WTC11 (cell line): ENCODE data around the gene ZNF800. TPM values are rescaled to one million over a fixed set of nuclear protein-coding genes. Genes with fewer than 3 reads are reported as not detected.

ENCODE experiments used
- ATAC-seq: fragments of 200-7000 bp; cut with Tn5 transposase; 2 replicates; pipeline ENCODE4 v1.10.0; 2021; ENCODE audit warnings: mild to moderate bottlenecking, moderate library complexity
- CTCF ChIA-PET: fragments of 300-600 bp; sonication (Branson Sonifier 250); formaldehyde crosslinking; loops from one replicate; lab custom pipeline; 2021; ENCODE audit warnings: antibody characterized with exemption; lab: Charles Lee
- POLR2A ChIA-PET: fragments of 350-600 bp; sonication (Branson Sonifier 250); formaldehyde crosslinking; loops from one replicate; lab custom pipeline; 2021; ENCODE audit warnings: antibody characterized with exemption; lab: Charles Lee
- DNase-seq: peaks from one replicate; pipeline ENCODE4 v3.0.0; 2021; ENCODE audit warnings: low spot score
- H3K27ac Mint-ChIP-seq: 2 replicates; pipeline ENCODE4 v1.8.0; 2021; ENCODE audit warnings: mixed read lengths
- H3K27me3 Mint-ChIP-seq: 2 replicates; pipeline ENCODE4 v1.8.0; 2021; ENCODE audit warnings: low read depth, mild to moderate bottlenecking, moderate library complexity, mixed read lengths
- H3K36me3 Mint-ChIP-seq: 2 replicates; pipeline ENCODE4 v1.8.0; 2021; ENCODE audit warnings: mixed read lengths
- H3K4me1 Mint-ChIP-seq: 2 replicates; pipeline ENCODE4 v1.8.0; 2022; ENCODE audit warnings: mixed read lengths
- H3K4me3 Mint-ChIP-seq: 2 replicates; pipeline ENCODE4 v1.8.0; 2021; ENCODE audit warnings: mild to moderate bottlenecking, moderate library complexity, mixed read lengths
- H3K9me3 Mint-ChIP-seq: 2 replicates; pipeline ENCODE4 v1.8.0; 2021; ENCODE audit warnings: mixed read lengths
- ATF1 ChIP-seq: sonication (generic); formaldehyde crosslinking; IDR thresholded peaks from 2 replicates; pipeline ENCODE4 v1.8.1; 2023; ENCODE audit warnings: mild to moderate bottlenecking, moderate library complexity, missing genetic modification reagents
- CBFB ChIP-seq: sonication (generic); formaldehyde crosslinking; IDR thresholded peaks from 2 replicates; pipeline ENCODE4 v1.8.1; 2022; ENCODE audit warnings: mild to moderate bottlenecking, low read depth, missing genetic modification reagents
- E2F4 ChIP-seq: sonication (generic); formaldehyde crosslinking; IDR thresholded peaks from 2 replicates; pipeline ENCODE4 v1.8.1; 2022; ENCODE audit warnings: low read depth, mild to moderate bottlenecking, moderate library complexity, missing genetic modification reagents, borderline replicate concordance
- HMGA2 ChIP-seq: fragments of 250-450 bp; sonication (Bioruptor Pico); IDR thresholded peaks from 2 replicates; pipeline ENCODE4 v1.4.0; 2021; ENCODE audit warnings: mild to moderate bottlenecking, moderate library complexity
- IRF1 ChIP-seq: sonication (generic); formaldehyde crosslinking; IDR thresholded peaks from 2 replicates; pipeline ENCODE4 v1.8.0; 2023; ENCODE audit warnings: missing genetic modification reagents
- MYBL2 ChIP-seq: sonication (generic); formaldehyde crosslinking; IDR thresholded peaks from 2 replicates; pipeline ENCODE4 v1.8.1; 2023; ENCODE audit warnings: mild to moderate bottlenecking, moderate library complexity, missing genetic modification reagents
- NFE2L1 ChIP-seq: sonication (generic); formaldehyde crosslinking; IDR thresholded peaks from 2 replicates; pipeline ENCODE4 v1.8.1; 2023; ENCODE audit warnings: missing genetic modification reagents
- PRRX2 ChIP-seq: fragments of 250-450 bp; sonication (Bioruptor Pico); IDR thresholded peaks from 2 replicates; pipeline ENCODE4 v1.8.0; 2021; ENCODE audit warnings: mild to moderate bottlenecking
- TP53 ChIP-seq: sonication (generic); formaldehyde crosslinking; IDR thresholded peaks from 2 replicates; pipeline ENCODE4 v1.8.1; 2023; ENCODE audit warnings: mild to moderate bottlenecking, missing genetic modification reagents
- ZNF396 ChIP-seq: fragments of 250-450 bp; sonication (Bioruptor Pico); IDR thresholded peaks from 2 replicates; pipeline ENCODE4 v1.8.0; 2021; ENCODE audit warnings: mild to moderate bottlenecking, moderate library complexity, borderline replicate concordance
- ZNF425 ChIP-seq: fragments of 250-450 bp; sonication (Bioruptor Pico); conservative IDR thresholded peaks from 2 replicates; pipeline ENCODE4 v1.9.0; 2021; ENCODE audit warnings: mild to moderate bottlenecking
- ZNF532 ChIP-seq: fragments of 250-450 bp; sonication (Bioruptor Pico); IDR thresholded peaks from 2 replicates; pipeline ENCODE4 v1.9.0; 2021; ENCODE audit warnings: mild to moderate bottlenecking, borderline replicate concordance
- total RNA-seq: library from RNA; stranded (reverse); gene quantifications from 3 replicates; pipeline ENCODE4 v1.2.3, GENCODE V29; 2021
- TF ChIP-seq, protein P1 (sequence below): sonication (generic); formaldehyde crosslinking; IDR thresholded peaks from 2 replicates; pipeline ENCODE4 v1.8.1; 2022; ENCODE audit warnings: low read depth, missing genetic modification reagents, borderline replicate concordance

ZNF800 gene
- total RNA-seq, 1 experiment from 2014 or later: 5.7 TPM

DNA sequence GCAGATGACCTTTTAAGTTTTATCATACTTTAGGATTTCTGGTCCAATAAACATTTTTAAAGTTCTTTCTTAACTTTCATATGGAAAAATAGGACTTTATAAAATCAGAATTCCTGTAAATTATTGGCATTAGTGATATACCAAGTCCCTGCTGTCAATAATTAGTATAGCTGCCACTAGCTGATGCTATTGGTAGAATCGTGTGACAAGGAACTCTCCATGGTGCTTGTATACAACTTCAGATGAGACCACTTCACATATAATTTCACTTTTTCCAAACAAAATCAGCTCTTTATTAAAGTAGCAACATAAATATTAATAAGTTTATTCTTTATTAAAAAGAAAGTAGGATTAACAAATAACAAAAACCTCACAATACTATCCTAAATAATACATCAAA is 49.9 kb downstream of the ZNF800 start (continued):
- TF ChIP-seq, protein P1, sequence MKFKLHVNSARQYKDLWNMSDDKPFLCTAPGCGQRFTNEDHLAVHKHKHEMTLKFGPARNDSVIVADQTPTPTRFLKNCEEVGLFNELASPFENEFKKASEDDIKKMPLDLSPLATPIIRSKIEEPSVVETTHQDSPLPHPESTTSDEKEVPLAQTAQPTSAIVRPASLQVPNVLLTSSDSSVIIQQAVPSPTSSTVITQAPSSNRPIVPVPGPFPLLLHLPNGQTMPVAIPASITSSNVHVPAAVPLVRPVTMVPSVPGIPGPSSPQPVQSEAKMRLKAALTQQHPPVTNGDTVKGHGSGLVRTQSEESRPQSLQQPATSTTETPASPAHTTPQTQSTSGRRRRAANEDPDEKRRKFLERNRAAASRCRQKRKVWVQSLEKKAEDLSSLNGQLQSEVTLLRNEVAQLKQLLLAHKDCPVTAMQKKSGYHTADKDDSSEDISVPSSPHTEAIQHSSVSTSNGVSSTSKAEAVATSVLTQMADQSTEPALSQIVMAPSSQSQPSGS (CRISPR knock-in tag): no peak
- TF ChIP-seq ATF1 (no peak), HMGA2 (CRISPR knock-in tag) (no peak)
- TF ChIP-seq, all 79 proteins: peak for 0

- Mint-ChIP-seq H3K27ac (no peak overlapping the region), H3K36me3 (no peaks in the 10 kb centered on the region), H3K4me3 (no peak overlapping the region), H3K27me3 (peaks cover 39% of the 10 kb centered on the region)
- POLR2A ChIA-PET: no interaction called here
- ATAC-seq: no peak
- no peak for TF ChIP-seq ZNF396 (CRISPR knock-in tag)
- TF ChIP-seq ZNF425 (CRISPR knock-in tag): no peak
- no peak for TF ChIP-seq ZNF532 (CRISPR knock-in tag)
- TF ChIP-seq CBFB (CRISPR knock-in tag): no peak
- TF ChIP-seq NFE2L1: no peak
- TF ChIP-seq PRRX2 (CRISPR knock-in tag): no peak
- TF ChIP-seq MYBL2 (CRISPR knock-in tag): no peak
- TF ChIP-seq, all 79 proteins: peak for 0
- Mint-ChIP-seq H3K4me1 (no peaks in the 10 kb centered on the region), H3K9me3 (peaks cover 4% of the 10 kb centered on the region; the same call in 1 of the 2 replicates)
- DNase-seq: no peak
- CTCF ChIA-PET: no interaction called here
Observed at GRCh38 chr7:127338122-127338521, 54.4 kb downstream of the ZNF800 start.

DNA sequence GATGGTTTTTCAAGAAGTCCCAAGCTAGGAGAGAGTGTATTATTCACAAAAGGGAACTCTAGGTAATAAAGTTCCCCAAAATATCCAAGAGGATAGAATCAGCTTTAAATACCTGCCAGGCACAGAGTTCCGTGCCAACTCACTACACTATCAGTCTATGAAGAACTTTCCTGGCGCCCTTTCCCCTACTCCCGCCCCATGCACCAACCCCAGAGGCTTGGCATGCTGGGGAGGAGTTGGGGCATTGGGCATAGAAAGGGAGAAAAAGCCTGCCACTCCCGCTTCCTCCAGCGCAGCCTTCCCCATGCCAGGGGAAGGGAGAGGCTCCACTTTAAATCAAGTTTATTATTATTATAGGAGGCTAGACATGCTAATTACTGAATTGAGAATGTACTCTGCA is 54.9 kb downstream of the ZNF800 start:
- ATAC-seq (no peak), DNase-seq (no peak)
- CTCF ChIA-PET: interaction anchor here (1.0 kb wide), 1 partner anchor 10 kb away, joined by 3 read pairs; no protein-coding TSS in a partner anchor
- TF ChIP-seq IRF1 (CRISPR knock-in tag): no peak
- TF ChIP-seq TP53: no peak
- no peak for TF ChIP-seq E2F4 (CRISPR knock-in tag)
- peaks cover 40% of the 10 kb centered on the region for H3K27me3 Mint-ChIP-seq
- no peak overlapping the region for H3K27ac Mint-ChIP-seq
- H3K4me3 Mint-ChIP-seq: no peak overlapping the region
- no peaks in the 10 kb centered on the region for H3K36me3 Mint-ChIP-seq
- H3K9me3 Mint-ChIP-seq: peaks cover 4% of the 10 kb centered on the region; the same call in 1 of the 2 replicates
- H3K4me1 Mint-ChIP-seq: no peaks in the 10 kb centered on the region
- POLR2A ChIA-PET: no interaction called here
